ENCODE data around the gene CLTB.

The CLTB gene

DNA sequence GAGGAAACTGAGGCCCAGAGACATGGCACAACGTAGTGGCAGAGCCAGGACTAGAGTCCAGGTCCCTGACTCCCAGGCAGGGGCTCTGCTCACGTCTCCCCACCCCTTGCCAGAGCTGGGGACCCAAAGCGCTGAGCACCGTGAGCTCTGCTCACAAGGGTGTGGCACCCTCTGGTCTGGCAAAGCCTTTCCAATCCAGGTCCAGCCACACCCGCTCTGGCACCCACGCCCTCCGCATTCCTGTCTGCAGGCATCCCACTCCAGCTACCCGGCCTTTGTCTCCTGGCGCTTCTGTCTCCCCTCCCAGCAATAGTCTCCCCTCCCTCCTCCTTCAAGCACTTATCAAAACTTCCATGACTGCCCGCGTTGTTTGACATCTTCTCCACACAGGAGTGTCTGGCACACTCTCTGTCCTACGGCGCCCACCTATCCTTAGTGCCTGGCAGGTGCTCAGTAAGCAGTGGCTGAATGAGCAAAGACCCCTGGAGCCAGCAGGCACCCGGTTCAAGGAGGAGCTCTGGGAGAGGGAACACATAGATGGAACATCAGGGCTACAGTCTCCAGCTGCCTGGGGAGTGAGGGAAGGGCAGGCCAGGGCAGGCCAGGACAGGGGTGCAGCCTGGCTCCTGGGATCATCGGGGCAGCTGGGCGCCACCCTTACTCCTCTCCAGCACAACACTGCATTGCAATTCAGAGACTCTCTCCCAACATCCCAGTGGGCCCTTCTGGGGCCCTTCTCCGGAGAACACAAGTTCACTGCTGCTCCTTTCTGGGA, 15.8 kb downstream of the CLTB start:
- peak; percentile 6 for DNase-seq

DNA sequence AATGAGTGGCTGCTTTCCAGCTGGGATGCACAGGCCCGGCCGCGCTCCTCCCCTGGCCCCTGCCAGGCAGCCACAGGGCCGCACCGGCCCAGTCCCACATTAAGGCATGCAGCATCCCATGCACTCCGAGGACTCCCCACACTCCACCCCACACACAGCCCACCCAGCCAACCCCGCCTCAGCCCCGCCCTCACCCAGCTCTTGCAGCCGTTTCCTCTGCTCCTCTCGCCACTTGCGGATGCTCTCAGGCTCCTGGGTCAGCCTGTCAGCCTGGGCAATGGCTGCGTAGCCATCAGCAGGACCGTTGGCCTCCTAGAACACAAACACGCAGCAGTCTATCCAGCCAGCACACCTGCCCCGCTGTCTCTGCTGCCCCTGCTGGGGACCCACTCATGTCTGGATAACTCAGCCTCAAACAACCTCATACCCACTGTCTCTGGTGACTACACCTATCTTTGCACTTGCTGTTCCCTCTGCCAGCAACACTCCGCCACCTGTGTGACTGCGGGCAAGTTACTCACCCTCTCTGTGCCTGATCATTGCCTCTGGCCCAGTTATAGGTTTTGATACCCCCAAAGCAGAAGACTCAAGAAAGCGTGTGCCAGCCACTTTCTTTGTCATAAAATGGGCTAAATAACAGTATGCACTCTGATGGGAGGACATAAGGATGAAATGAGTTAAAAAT, 18.5 kb downstream of the CLTB start:
- no peak for DNase-seq

DNA sequence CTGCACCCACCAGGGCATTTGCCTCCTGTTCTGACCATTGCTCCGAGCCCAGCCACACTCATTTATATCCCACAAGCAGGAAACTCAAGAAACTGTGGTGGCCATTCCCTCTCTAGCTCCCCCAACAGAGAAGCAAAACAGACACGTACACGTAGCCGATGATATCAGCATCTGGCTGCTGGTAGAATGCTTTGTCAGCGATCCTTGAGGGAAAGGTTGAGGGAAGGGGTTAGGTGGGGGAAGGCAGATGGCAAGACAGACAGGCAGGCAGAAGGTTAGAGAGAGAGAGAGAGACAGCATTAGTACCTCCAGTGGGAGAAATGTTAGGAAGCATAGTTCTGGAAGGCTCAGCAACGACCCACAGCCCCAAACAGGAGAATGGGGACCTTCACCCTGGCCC, 20.0 kb downstream of the CLTB start:
- DNase-seq: peak; percentile 37

DNA sequence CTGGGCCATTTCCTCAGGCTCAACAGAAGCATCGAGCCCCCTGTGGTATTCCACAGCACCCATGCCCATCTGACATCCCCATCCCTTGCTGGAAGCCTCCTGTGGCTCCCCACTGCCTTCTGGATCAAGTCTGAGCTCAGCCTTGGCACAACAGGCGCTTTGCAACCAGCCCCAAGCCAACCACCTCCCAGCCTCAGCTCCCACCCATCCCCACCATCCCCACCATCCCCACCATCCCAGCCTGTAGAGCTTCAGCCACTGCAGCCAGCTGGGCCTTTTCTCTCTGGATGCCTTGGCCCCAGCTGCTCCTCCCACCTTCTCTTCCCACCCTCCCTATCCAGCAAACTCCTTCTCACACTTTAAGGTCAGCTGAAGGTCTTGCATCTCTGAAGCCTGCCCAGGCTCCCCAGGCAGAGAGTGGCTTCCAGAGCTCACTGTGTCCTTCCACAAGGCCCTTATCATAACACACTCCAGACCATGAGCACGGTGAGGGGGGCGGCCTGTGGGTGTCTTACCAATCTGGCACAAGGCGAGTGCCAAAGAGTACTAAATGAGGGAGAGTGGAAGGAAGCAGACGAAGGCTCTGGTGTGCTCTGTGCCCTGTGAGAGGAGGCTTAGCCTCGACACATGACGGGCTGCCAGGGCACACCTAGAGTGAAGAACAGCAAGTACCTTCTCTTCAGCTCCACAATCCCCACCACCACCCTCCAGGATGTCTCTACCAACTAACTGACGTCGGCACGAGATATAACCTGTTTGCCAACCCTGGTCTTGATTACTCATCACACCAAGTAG, 21.3 kb downstream of the CLTB start:
- DNase-seq: no peak

DNA sequence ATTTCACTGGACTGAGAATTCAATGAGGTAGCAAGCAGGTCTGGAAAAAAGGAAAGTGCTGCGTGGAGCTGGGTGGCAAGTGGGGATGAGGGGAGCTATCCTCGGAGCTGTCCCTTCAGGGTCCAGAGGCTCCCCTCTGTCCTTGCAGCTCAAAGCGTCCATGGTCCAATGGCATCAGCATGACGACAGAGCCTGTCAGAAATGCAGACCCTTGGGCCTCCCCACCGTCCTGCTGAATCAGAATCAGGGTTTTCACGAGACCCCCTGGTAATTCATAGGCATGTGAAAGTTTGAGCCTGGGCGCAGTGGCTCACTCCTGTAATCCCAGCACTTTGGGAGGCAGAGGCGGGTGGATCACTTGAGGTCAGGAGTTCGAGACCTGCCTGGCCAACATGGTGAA, 22.2 kb downstream of the CLTB start:
- no peak for DNase-seq

DNA sequence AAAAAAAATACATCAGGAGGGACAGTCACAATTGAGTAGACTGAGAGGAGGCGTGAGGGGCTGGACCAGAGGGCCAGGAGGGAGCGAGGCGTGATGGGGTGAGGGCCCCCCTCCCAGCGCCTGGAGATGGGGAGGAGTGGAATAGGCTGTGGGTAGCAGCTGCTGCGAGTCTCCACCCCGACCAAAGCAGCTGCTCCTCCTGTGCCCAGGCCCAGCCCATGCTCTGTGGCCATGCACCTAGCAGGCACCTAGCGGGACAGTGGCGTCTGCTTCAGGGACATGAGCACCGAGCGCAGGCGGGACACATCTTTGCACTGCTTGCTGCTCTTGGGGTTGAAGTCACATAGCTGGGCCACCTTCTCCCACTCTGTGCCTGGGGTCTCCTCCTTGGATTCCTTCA, 23.8 kb downstream of the CLTB start:
- DNase-seq: no peak

DNA sequence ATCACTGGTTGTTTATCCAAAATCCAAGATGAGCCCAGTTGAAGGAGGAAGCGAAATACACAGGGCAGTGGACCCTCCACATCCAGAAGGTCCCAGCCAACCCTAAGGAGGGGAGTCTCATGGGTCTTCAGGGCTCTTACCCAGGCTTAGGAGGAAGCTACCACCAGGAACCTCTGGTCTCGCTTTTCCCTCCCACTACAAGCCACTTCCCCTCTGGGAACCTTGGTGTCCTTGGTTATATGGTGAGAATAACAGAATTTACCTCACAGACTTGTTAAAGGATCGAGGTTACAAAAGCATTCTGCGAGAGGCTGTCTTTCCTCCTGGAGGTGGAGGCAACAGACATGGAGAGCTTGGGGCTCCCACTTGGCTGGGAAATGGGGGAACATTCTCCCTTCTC, 24.3 kb downstream of the CLTB start:
- DNase-seq: no peak

DNA sequence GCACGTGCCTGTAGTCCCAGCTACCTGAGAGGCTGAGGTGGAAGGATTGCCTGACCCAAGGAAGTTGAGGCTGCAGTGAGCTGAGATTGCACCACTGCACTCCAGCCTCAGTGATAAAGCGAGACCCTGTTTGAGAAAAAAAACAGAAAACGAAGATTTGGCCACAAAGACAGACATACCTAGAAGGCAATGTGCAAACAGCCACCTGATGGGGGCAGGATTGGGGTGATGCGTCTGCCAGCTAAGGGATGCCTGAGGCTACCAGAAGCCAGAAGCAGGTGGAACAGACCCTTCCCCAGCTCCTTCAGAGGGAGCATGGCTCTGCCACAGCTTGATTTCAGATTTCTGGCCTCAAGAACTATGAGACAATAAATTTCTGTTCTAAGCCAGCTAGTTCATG, 24.9 kb downstream of the CLTB start:
- DNase-seq: no peak

DNA sequence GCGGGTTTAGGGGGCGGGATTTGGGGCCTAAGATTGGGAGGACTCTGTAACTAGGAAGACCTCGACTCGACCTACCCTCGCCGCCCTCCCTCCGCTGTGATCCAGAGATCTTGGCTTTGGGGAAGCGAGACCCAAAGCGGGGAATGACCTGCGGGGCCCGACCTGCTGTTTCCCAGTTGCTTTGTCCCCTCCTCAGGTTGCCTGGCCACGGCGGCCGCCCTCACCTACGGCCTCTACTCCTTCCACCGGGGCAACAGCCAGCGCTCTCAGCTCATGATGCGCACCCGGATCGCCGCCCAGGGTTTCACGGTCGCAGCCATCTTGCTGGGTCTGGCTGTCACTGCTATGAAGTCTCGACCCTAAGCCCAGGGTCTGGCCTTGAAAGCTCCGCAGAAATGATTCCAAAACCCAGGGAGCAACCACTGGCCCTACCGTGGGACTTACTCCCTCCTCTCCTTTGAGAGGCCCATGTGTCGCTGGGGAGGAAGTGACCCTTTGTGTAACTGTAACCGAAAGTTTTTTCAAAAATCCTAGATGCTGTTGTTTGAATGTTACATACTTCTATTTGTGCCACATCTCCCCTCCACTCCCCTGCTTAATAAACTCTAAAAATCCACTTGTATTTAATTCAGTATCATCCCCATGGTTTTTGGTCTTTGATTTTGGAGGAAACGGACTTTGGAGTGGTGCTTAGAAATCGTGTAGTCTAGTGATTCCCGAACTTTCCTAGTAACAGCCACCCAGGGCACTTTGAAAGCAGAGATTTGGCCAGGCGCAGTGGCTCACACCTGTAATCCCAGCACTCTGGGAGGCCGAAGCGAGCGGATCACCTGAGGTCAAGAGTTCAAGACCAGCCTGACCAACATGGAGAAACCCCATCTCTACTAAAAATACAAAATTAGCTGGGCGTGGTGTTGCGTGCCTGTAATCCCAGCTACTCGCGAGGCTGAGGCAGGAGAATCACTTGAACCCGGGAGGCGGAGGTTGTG, 26.9 kb downstream of the CLTB start:
- DNase-seq: peak; percentile 52

DNA sequence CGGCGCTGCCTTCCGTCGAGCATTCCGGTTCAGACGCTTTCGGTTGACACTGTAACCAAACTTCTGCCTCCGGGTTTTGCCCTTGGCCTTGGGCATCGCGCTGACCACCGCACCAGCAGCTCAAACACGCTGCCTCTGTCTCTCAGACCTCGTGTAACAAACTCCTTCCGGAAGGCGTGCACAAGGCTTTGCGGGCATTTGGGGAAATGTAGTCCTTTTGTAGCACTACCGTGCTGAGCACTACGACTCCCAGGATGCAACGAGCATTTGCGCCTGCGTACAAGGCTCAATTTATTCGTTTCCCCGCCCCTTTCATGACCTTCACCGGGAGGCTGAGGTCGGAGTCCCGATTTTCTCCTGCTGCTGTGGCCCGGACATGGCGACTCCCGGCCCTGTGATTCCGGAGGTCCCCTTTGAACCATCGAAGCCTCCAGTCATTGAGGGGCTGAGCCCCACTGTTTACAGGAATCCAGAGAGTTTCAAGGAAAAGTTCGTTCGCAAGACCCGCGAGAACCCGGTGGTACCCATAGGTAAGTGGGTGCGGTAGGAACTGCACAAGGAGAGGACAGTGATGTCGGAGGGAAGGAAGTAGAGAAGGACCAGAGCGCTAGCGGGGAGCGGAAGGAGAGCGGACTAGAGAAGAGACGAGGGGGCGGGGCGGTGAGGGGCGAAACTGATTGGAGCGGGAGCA, 27.8 kb downstream of the CLTB start, which contains the start of the genes HIGD2A and NOP16:
Gene HIGD2A (plus strand): TSS at position 308 of the 691 bp plus-strand sequence. CDS start 69 bp downstream, at position 377.
Gene NOP16 (minus strand): TSS at position 155 of the 691 bp plus-strand sequence. CDS start 59 bp downstream, at position 96.
- peak; percentile 98 for DNase-seq

DNA sequence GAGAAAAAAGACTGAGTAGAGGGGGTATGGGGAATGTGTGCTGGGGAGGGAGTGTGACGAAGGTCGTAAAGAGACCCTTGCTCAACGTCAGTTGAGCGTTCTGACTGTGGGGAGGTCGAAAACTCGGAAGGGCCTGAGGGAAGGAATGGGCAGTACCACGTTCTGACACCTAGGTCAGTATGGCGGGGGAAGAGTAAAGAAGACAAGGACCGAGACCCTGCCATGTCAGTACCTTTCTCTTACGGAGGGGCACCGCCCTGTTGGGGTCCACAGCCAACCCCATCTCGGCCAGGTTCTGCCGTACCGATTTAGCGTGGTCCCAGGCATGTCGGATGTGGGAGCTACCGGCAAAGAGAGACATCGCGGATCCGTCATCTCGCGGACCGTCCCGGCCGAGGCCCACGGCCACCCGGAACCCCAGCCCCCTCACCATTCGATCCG, 28.3 kb downstream of the CLTB start:
- DNase-seq: no peak

DNA sequence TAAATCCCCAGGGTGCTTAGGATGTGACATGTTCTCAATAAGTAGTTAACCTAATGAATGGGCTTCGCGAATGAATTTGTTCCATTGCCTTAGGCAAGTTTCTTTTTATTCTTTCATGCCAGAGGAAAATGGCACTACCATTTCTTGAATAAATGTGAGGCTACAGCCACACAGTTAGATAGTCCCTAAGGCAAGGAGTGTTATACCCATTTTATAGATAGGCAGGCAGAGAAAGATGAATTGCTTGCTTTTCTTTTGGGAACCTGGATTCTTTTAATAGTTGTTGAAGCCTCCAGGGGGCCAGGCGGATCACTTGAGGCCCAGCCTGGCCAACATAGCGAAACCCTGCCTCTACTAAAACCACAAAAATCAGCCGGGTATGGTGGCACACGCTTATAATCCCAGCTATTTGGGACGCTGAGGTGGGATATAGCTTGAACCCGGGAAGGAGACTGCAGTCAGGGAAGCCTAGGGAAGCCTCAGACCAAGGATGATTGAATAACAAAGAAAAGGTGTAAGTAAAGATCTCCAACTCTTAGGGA, 28.9 kb downstream of the CLTB start:
- no peak for DNase-seq

DNA sequence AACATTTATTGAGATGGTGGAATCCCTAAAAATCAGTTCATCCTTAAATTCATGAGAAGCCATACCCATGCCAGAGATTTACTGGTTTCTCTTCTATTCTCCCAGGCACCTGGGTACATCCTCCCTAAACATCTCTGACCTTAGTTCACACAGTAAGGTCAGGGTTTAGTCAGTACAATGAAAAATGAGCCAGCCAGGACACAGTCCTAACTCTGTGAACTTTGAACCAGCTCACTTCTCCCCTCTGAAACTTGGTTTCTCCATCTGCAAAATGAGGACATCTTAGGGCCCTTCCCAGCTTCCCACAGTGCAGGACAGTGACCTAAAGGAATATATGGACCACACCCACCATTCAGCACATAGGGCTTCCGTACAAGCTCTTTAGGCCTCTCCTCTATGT, 29.8 kb downstream of the CLTB start:
- DNase-seq: no peak

DNA sequence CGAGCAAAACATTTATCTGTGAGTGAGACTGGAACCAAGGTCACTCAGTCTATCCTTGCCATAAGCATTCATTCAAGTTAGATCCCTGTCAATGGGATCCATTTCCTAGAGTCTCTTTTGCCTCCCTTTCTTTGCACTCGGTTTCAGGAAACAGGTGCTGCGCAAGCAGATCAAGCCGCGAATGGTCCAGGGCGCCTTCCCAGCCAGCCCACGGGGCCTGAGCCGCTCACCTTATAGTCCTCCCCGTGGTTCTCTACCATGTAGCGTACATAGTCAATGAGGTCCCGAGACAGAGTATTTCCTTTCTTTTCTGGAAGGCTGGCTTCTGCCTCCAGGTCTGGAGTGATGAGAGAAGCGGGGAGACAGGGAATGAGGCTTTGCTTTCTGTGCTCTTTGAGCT, 31.3 kb downstream of the CLTB start:
- DNase-seq: no peak

DNA sequence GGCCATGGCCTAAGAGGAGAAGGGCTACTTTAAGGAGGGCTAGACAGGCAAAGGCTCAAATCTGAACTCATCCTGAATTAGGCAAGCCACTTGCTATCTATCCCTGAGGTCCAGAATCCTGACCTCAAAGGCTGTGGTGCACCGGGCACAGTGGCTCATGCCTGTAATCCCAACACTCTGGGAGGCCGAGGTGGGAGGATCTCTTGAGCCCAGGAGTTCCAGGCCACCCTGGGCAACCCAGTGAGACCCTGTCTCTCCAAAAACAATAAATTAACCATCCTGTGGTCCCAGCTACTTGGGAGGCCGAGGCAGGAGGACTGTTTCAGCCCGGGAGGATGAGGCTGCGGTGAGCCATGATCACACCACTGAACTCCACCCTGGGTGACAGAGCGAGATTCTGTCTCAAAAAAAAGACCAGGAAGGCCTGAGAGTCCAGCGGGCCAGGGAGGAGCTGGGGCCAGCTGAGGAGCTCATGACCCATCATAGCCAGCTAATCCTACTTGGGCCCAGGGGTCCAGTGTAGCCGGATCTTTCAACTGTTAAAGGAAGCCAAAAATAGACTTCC, 31.9 kb downstream of the CLTB start:
- DNase-seq: no peak

DNA sequence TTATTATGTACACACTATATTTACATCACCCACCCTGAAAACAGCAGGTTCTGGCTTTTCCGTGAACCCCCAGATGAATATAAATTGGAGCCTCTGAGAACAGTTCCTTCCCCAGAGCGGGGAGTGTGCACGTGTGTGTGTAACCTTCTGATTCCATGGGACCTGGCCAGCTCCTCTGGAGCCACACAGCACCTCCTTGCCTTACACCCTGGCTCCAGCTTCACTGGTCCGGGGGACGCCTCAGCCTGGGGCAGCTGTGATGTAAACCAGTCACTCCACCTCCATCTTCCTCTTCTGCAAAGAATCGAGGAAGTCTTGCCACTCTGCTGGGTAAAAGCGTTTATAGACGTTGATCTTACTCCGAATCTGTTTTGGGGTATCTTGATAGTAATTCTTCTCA, 32.4 kb downstream of the CLTB start:
- DNase-seq: no peak

DNA sequence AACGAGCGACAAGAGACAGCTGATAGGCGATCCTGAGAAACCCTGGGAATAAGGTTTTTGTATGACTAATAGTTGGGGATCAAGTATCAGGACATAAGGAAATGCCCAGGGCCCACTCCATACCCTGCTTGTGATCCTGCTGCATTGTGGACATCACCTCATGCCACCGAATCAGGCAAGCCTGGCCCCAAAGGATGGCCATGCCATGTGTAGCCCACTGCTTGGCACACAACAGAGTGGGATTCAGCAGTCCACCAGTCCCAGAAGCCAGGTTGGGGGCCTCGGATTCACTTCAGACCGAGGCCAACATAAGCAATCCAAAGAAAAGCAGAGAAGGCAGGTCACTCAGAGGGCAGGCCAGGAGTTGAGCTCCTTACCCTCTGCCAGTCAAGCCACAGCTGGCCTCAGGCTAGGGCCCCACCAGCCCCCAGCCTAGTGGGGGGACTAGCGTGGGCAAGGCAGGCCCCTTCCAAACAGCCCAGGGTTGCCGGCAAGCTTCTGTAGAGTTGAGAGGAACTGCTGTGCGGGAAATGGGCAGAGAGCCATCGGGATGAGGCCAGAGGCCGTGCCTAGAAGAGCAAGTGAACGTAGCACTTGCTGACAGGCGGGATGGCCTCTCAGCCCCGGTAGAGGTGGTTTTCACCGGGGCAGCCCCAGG, 33.0 kb downstream of the CLTB start:
- no peak for DNase-seq

DNA sequence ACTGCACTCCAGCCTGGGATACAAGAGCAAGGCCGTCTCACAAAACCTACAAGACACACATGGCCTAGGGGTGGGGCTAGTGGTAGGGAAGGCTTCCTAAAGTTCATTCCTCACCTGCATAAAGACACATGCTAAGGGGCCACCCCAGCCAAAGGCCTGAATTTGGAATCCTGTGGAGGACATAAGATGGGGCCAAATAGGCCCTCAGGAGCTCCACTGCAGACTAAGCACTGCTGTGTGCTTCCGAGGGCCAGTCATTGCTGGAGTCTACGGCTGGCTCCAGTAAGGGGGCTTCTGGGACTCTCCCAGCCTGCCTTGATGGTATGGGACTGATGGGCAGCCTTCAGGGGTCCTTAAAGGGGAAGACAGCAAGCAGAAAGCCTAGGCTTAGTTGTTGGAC, 33.6 kb downstream of the CLTB start:
- no peak for DNase-seq

DNA sequence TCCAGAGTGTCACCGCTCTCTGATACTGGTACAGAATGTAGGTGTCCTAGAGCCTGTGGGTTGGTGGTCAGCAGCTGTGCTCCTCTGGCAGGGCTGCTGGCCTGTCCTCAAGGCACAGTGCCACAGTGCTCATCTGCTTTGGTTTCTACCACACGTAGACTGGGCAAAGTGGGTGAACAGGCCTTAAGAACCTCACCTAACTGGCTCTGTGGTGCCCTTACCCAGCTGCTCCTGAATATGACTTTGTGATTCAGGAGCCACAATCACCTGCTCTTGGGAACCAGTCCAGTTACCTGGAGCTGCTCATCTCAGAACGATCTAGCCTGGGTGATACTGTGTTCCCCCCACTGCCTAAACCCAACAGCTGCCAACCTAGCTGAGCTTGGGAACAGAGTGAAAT, 34.4 kb downstream of the CLTB start:
- DNase-seq: no peak

DNA sequence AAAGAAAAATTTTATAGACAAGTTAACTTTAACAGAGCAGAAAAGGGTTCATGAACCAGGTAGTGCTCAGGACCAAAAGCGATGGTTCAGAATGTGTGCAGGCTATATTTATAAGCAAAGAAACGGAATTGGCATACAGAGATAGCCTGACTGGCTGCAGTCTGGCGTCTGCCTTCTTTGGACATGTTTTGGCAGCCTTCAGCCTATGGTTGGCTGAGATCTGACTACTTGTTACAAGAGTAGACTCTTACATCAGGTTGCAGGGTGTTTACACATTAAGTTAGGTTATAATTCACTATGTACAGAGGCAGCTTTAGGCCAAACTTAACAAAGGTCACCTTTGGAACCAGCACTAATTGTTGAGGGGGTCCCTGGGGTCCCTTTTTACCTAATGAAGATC, 34.9 kb downstream of the CLTB start:
- no peak for DNase-seq

All from NCI-H1694 (cell line).